ENCODE data around the gene NAA80. TPM values are rescaled to one million over a fixed set of nuclear protein-coding genes. Genes with fewer than 3 reads are reported as not detected.

Gene NAA80
- polyA plus RNA-seq, 1 of the 3 experiments (the other 2 are of a cell fraction) = 10.5 TPM

DNA sequence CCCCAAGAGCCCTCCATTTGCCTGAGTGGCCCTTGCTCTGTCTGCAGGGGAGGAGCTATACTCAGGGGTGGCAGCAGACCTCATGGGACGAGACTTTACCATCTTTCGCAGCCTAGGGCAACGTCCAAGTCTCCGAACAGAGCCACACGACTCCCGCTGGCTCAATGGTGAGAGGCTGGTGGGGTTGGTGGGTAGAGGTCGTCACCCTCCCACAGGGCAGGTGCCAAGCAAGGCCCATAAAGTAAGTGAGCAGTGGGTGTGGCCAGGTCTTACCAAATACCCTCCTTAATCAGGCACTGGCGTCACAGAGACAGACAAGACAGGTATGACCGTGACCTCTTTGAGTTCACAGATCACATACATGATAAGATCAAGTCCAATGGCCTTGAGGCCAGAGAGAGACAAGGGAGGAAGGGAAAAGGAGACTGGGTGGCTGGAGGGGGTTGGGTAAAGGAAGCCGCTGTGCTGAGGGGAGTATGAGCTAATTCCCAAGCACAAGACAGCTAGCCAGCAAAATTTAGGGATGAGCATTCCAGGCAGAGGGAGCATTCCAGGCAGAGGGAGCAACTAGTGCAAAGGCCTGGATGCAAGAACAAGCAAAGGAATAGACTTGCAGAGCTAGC lies 27.8 kb downstream of the NAA80 start:
- Histone ChIP-seq H3K9me2 (no peaks in the 10 kb centered on the region), H3K4me2 (no peak overlapping the region), H3K79me2 (ENCODE audit: insufficient read depth) (no peaks in the 10 kb centered on the region), H3K36me3 (replicated peaks in 1 of 2; ENCODE audit: control insufficient read depth in 1 of 2, insufficient read depth in 2 of 2, low read length in 1 of 2) (no peaks in the 10 kb centered on the region), H3K4me3 (ENCODE audit: low read depth in 2 of 2, low read length in 1 of 2) (no peak overlapping the region), H3K27me3 (ENCODE audit: insufficient read depth) (0 out of 2 replicates have a peak, but pooled peaks cover 16% of the 10 kb centered on the region), H3K9ac (no peak overlapping the region), H3K4me1 (ENCODE audit: control insufficient read depth in 1 of 2, insufficient read depth in 2 of 2, low read depth in 1 of 2, low read length in 1 of 2) (peaks cover 11 to 26% of the 10 kb centered on the region in 2 experiments; a peak in 2 of 4 replicates), H3K27ac (ENCODE audit: low read depth in 2 of 2, low read length in 1 of 2) (no peak overlapping the region), H2AFZ (ENCODE audit: low read depth) (no peak overlapping the region), H3K9me3 (no peaks in the 10 kb centered on the region), H3F3A (replicated peaks; ENCODE audit: insufficient read depth) (peaks cover 18% of the 10 kb centered on the region), H4K20me1 (ENCODE audit: insufficient read depth) (no peaks in the 10 kb centered on the region)
- POLR2A ChIA-PET = no interaction called here
- no peak for DNase-seq
- 78% methylated on average over 4 of the region's 10 CpGs for WGBS (ENCODE audit: low lambda C conversion rate)
- CTCF ChIA-PET = interaction anchor here (1.0 to 12.2 kb wide), 11 partner anchors 11 to 157 kb away, joined by 3 to 206 read pairs (median 7); partner anchors contain the start of gene GNAT1
- TF ChIP-seq TAF1 (IDR thresholded peaks at IDR 0.05; ENCODE audit: borderline replicate concordance, low read depth, low read length) (no peak), FOXJ3 (CRISPR knock-in tag; IDR thresholded peaks at IDR 0.05) (no peak), YY1 (IDR thresholded peaks at IDR 0.05; ENCODE audit: low read depth) (no peak), FOSL2 (IDR thresholded peaks at IDR 0.05; ENCODE audit: borderline replicate concordance, low read depth) (no peak), TCF12 (IDR thresholded peaks at IDR 0.05) (no peak), POLR2AphosphoS5 (IDR thresholded peaks at IDR 0.05; ENCODE audit: low read depth, low read length) (no peak), CHD2 (IDR thresholded peaks at IDR 0.05; ENCODE audit: low read length, partially characterized antibody) (no peak), GABPA (IDR thresholded peaks at IDR 0.05; ENCODE audit: low read depth) (no peak), ELF1 (IDR thresholded peaks at IDR 0.05) (no peak)
- TF ChIP-seq, protein P1, sequence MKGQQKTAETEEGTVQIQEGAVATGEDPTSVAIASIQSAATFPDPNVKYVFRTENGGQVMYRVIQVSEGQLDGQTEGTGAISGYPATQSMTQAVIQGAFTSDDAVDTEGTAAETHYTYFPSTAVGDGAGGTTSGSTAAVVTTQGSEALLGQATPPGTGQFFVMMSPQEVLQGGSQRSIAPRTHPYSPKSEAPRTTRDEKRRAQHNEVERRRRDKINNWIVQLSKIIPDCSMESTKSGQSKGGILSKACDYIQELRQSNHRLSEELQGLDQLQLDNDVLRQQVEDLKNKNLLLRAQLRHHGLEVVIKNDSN (IDR thresholded peaks at IDR 0.05; ENCODE audit: borderline replicate concordance, low read depth) = no peak
- TF ChIP-seq, protein P2, sequence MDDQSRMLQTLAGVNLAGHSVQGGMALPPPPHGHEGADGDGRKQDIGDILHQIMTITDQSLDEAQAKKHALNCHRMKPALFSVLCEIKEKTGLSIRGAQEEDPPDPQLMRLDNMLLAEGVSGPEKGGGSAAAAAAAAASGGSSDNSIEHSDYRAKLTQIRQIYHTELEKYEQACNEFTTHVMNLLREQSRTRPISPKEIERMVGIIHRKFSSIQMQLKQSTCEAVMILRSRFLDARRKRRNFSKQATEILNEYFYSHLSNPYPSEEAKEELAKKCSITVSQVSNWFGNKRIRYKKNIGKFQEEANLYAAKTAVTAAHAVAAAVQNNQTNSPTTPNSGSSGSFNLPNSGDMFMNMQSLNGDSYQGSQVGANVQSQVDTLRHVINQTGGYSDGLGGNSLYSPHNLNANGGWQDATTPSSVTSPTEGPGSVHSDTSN (IDR thresholded peaks at IDR 0.05) = no peak
- TF ChIP-seq, protein P3, sequence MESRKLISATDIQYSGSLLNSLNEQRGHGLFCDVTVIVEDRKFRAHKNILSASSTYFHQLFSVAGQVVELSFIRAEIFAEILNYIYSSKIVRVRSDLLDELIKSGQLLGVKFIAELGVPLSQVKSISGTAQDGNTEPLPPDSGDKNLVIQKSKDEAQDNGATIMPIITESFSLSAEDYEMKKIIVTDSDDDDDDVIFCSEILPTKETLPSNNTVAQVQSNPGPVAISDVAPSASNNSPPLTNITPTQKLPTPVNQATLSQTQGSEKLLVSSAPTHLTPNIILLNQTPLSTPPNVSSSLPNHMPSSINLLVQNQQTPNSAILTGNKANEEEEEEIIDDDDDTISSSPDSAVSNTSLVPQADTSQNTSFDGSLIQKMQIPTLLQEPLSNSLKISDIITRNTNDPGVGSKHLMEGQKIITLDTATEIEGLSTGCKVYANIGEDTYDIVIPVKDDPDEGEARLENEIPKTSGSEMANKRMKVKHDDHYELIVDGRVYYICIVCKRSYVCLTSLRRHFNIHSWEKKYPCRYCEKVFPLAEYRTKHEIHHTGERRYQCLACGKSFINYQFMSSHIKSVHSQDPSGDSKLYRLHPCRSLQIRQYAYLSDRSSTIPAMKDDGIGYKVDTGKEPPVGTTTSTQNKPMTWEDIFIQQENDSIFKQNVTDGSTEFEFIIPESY (IDR thresholded peaks at IDR 0.05; ENCODE audit: borderline replicate concordance, low read depth) = no peak

Measured in SK-N-SH (cell line).